Measurements from ENCODE around the gene NUDT21. TPM values are rescaled to one million over a fixed set of nuclear protein-coding genes. Genes with fewer than 3 reads are reported as not detected.

Gene NUDT21
- total and polyA plus RNA-seq, 12 donors = 9.3 to 74.7 (median 62.5) TPM

DNA sequence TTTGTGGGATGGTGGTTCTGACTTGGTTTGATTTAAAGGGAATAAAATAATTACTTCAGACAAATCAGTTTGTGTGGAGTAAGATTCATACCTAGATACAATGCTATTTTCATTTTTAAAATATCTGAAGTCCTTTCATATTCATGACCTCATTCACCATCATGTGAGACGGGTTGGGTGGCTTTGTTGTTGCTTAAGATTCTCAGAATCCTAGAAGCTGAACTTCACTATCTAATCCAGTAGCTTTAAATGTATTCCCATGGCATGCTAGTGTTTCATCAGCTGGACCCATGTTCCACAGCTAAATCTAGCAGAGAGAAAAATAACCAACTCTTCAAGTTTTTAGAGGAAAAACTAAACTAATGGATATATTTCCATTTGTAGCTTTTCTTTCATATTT is 23.0 kb downstream of the NUDT21 start:
- ATAC-seq (no peak), DNase-seq (no peak)
- Histone ChIP-seq H3K36me3 (peaks cover 0 to 42% (median 5%) of the 10 kb centered on the region in 9 donors), H3K27ac (peak overlapping the region in 2 of 10 donors; percentile 18 to 23), H3K4me1 (peaks cover 3 to 19% (median 11%) of the 10 kb centered on the region in 9 donors), H3K27me3 (no peaks in the 10 kb centered on the region), H3K4me3 (no peak overlapping the region), H3K9me3 (no peaks in the 10 kb centered on the region)
- 62 to 74% methylated on average over 1 of the region's 1 CpG for WGBS, 2 donors
- intact Hi-C loops (cut with DNase I) = no loop called here
- TF ChIP-seq, protein P1, sequence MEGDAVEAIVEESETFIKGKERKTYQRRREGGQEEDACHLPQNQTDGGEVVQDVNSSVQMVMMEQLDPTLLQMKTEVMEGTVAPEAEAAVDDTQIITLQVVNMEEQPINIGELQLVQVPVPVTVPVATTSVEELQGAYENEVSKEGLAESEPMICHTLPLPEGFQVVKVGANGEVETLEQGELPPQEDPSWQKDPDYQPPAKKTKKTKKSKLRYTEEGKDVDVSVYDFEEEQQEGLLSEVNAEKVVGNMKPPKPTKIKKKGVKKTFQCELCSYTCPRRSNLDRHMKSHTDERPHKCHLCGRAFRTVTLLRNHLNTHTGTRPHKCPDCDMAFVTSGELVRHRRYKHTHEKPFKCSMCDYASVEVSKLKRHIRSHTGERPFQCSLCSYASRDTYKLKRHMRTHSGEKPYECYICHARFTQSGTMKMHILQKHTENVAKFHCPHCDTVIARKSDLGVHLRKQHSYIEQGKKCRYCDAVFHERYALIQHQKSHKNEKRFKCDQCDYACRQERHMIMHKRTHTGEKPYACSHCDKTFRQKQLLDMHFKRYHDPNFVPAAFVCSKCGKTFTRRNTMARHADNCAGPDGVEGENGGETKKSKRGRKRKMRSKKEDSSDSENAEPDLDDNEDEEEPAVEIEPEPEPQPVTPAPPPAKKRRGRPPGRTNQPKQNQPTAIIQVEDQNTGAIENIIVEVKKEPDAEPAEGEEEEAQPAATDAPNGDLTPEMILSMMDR (IDR thresholded peaks at IDR 0.05) = no peak

DNA sequence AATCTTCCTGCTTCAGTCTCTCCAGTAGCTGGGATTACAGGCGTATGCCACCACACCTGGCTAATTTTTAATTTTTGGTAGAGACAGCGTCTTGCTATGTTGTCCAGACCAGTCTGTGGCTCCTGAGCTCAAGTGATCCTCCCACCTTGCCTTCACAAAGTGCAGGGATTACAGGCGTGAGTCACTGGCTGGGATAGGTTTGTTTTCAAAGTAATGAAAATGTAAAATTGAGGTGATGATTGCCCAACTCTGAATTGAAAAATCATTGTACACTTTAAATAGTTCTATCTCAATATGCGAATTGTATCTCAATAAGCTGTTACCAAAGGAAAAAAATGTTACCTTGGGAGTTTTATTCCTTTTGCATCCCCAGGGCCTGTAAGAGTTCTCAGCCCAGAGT is 24.5 kb downstream of the NUDT21 start:
- Histone ChIP-seq H3K9me3 (no peaks in the 10 kb centered on the region), H3K36me3 (peaks cover 0 to 27% (median 0%) of the 10 kb centered on the region in 9 donors), H3K27ac (peak overlapping the region in 1 of 10 donors; percentile 88), H3K27me3 (no peaks in the 10 kb centered on the region), H3K4me3 (no peak overlapping the region), H3K4me1 (peaks cover 3 to 33% (median 25%) of the 10 kb centered on the region in 9 donors)
- 91 to 95% methylated on average over 4 of the region's 4 CpGs for WGBS, 2 donors
- DNase-seq (no peak), ATAC-seq (no peak)
- intact Hi-C loops (cut with DNase I) = no loop called here
- TF ChIP-seq, protein P1 (IDR thresholded peaks at IDR 0.05) = no peak

DNA sequence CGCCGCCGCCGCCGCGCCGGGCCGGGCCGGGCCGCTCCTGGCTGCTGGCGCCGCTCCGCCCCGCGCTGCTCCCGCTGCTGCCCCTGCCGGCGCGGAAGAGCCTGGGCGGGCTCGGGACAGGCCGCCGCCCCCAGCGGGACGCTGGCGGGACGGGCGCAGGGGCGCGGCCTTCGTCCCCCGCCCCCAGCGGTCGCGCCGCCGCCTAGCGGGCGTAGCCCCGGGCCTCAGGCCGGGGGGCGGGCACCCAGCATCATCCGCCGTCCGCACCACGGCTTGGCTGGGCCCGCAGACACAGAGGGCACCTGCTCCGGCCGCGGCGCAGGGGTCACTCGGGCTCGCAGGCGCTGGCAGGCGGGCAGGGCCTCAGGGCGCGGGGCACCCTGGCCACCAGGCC is 25.7 kb downstream of the NUDT21 start, which contains the start of gene AMFR:
TSS of gene AMFR (minus strand) at position 107 of the 394 bp plus-strand sequence. CDS start 218 bp downstream, outside the sequence.
- H3K4me3 ChIP-seq = peak within 1 kb of the TSS; percentile 37 to 89 (median 79)
- ATAC-seq (peak; percentile 92 to 97 (median 95)), DNase-seq (peak; percentile 58 to 76)
- no peaks in the 10 kb centered on the region for H3K9me3 ChIP-seq
- TF ChIP-seq, protein P1 (IDR thresholded peaks at IDR 0.05) = peak; percentile 34 to 72 (median 50)
- H3K27ac ChIP-seq = peak within 1 kb of the TSS; percentile 41 to 92 (median 90)
- intact Hi-C loops (cut with DNase I) = loop anchor here in 2 of 10 donors (1.0 to 2.0 kb wide), 2 partner anchors 25 to 27 kb away; partner anchors contain the start of genes NUDT21 (in 1 of the 2) and OGFOD1 (in 1 of the 2)
- 0 to 1% methylated on average over 17 to 56 of the region's 57 CpGs for WGBS, 2 donors
- H3K27me3 ChIP-seq = no peaks in the 10 kb centered on the region
- peaks cover 3 to 40% (median 26%) of the 10 kb centered on the region in 9 donors for H3K4me1 ChIP-seq
- H3K36me3 ChIP-seq = peaks cover 0 to 16% (median 0%) of the 10 kb centered on the region in 9 donors

DNA sequence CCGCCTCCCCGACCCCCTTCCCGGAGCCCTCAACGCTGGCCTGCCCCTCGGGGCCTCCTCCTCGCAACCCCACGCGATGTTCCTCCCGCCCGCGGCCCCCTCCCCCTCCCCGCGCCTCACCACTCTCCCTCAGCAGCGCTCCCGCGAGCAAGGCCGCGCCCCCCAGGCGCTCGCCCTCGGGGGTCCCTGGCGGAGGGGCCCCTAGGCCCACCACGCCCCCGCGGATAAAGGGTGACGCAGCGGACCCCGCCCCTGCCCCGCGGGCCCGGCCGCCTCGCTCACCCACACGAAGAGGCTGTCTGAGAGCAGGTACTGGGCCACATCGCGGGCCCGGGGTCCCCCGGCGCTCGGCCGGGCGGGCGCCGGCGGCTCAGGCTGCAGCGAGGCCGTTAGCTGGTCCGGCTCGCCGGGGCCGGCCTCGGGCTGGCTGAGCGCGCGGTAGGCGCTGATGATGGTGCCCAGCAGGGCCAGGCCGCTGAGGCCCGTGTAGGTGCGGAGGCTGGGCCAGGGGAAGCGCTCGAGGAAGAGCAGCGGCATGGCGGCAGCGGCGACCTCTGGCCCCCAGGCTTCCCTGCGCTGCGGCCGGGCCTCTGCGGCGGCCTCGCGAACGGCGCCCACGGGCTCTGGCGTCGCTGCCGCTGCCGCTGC is 26.2 kb downstream of the NUDT21 start:
- peaks cover 0 to 10% (median 0%) of the 10 kb centered on the region in 9 donors for H3K36me3 ChIP-seq
- ATAC-seq = peak; percentile 32 to 71 (median 42)
- peak overlapping the region; percentile 41 to 91 (median 89) for H3K27ac ChIP-seq
- H3K9me3 ChIP-seq = no peaks in the 10 kb centered on the region
- no peaks in the 10 kb centered on the region for H3K27me3 ChIP-seq
- intact Hi-C loops (cut with DNase I) = loop anchor here in 2 of 10 donors (1.0 to 2.0 kb wide), 2 partner anchors 26 to 27 kb away; partner anchors contain the start of genes NUDT21 (in 1 of the 2) and OGFOD1 (in 1 of the 2)
- WGBS, 2 donors = 0 to 1% methylated on average over 63 to 79 of the region's 79 CpGs
- TF ChIP-seq, protein P1 (IDR thresholded peaks at IDR 0.05) = no peak
- DNase-seq = peak; percentile 17 to 37
- peak overlapping the region; percentile 37 to 89 (median 79) for H3K4me3 ChIP-seq
- H3K4me1 ChIP-seq = peaks cover 3 to 46% (median 27%) of the 10 kb centered on the region in 9 donors

Data from heart right ventricle (tissue), 16 donors.